Mesenchymal stem cell (in vitro differentiated cells and primary cell): Measurements from ENCODE around the gene AXIN1.
A peak's percentile ranks its signal among the peaks of the same experiment; 100 is the strongest.

Experiments used
- DNase-seq: peaks from one replicate; pipeline ENCODE4 v3.0.0-alpha.2; 2013
- H2AFZ ChIP-seq: one replicate; pipeline ENCODE4 v1.6.1; 2013; ENCODE audit warnings: low read depth, mild to moderate bottlenecking, control low read depth, inconsistent platforms, low read length, moderate library complexity
- H2AK5ac ChIP-seq: 2 replicates; pipeline ENCODE4 v1.6.1; 2013; ENCODE audit warnings: low read length, moderate library complexity, mild to moderate bottlenecking, inconsistent platforms; ENCODE audit not compliant: severe bottlenecking
- H2BK120ac ChIP-seq: one replicate; pipeline ENCODE4 v1.6.1; 2013; ENCODE audit warnings: low read depth, mild to moderate bottlenecking, inconsistent platforms, low read length, moderate library complexity
- H2BK12ac ChIP-seq, 2 experiments: one replicate each; pipeline ENCODE4 v1.6.1; 2013; ENCODE audit warnings: inconsistent platforms in 2 of 2, low read length in 2 of 2, mild to moderate bottlenecking in 2 of 2, moderate library complexity in 2 of 2, control low read depth in 1 of 2
- H2BK15ac ChIP-seq: one replicate; pipeline ENCODE4 v1.6.1; 2013; ENCODE audit warnings: mild to moderate bottlenecking, low read depth, inconsistent platforms; ENCODE audit not compliant: poor library complexity, severe bottlenecking
- H2BK5ac ChIP-seq: 2 replicates; pipeline ENCODE4 v1.6.1; 2013; ENCODE audit warnings: low read depth, mild to moderate bottlenecking, low read length, control low read depth, inconsistent platforms; ENCODE audit not compliant: poor library complexity, severe bottlenecking
- H3K14ac ChIP-seq, 2 experiments: one replicate each; pipeline ENCODE4 v1.6.1; 2013; ENCODE audit warnings: inconsistent platforms in 2 of 2, low read length in 2 of 2, control low read depth in 1 of 2, mild to moderate bottlenecking in 1 of 2, moderate library complexity in 1 of 2
- H3K18ac ChIP-seq, 2 experiments: one replicate each; pipeline ENCODE4 v1.6.1; 2013; ENCODE audit warnings: inconsistent platforms in 2 of 2, low read length in 2 of 2, control low read depth in 1 of 2, low read depth in 1 of 2, mild to moderate bottlenecking in 1 of 2
- H3K23ac ChIP-seq, 2 experiments: one replicate each; pipeline ENCODE4 v1.6.1; 2013; ENCODE audit warnings: inconsistent platforms in 2 of 2, low read length in 2 of 2, mild to moderate bottlenecking in 2 of 2, moderate library complexity in 2 of 2, control low read depth in 1 of 2
- H3K27ac ChIP-seq: 2 replicates; pipeline ENCODE4 v1.5.1; 2013; ENCODE audit warnings: mild to moderate bottlenecking, moderate library complexity, low read length, control low read depth, inconsistent platforms; ENCODE audit not compliant: poor library complexity, severe bottlenecking
- H3K27me3 ChIP-seq, 2 experiments: 2 replicates each; pipeline versions ENCODE4 v1.6.1 to v1.7.0; 2013; ENCODE audit warnings: low read length in 2 of 2, mild to moderate bottlenecking in 2 of 2, moderate library complexity in 2 of 2, control low read depth in 1 of 2, inconsistent platforms in 1 of 2; ENCODE audit not compliant: control insufficient read depth in 1 of 2, insufficient read depth in 1 of 2
- H3K36me3 ChIP-seq, 2 experiments: 2 replicates each; pipeline versions ENCODE4 v1.6.1 to v1.7.0; 2013; ENCODE audit warnings: low read length in 2 of 2, control low read depth in 1 of 2, inconsistent platforms in 1 of 2, low read depth in 1 of 2, mild to moderate bottlenecking in 1 of 2; ENCODE audit not compliant: insufficient read depth in 2 of 2, control insufficient read depth in 1 of 2
- H3K4ac ChIP-seq, 2 experiments: one replicate each; pipeline ENCODE4 v1.6.1; 2013; ENCODE audit warnings: inconsistent platforms in 2 of 2, low read length in 2 of 2, mild to moderate bottlenecking in 2 of 2, moderate library complexity in 2 of 2, control low read depth in 1 of 2, low read depth in 1 of 2
- H3K4me1 ChIP-seq: 2 replicates; pipeline ENCODE4 v1.6.1; 2013; ENCODE audit warnings: low read depth, low read length, control low read depth; ENCODE audit not compliant: control insufficient read depth, insufficient read depth
- H3K4me2 ChIP-seq: 2 replicates; pipeline ENCODE4 v1.6.1; 2013; ENCODE audit warnings: low read length, mild to moderate bottlenecking, inconsistent platforms; ENCODE audit not compliant: poor library complexity, severe bottlenecking
- H3K4me3 ChIP-seq, 2 experiments: 2 replicates each; pipeline versions ENCODE4 v1.5.1 to v1.7.0; 2013; ENCODE audit warnings: low read length in 2 of 2, mild to moderate bottlenecking in 2 of 2, control low read depth in 1 of 2, low read depth in 1 of 2; ENCODE audit not compliant: insufficient read depth in 1 of 2
- H3K79me1 ChIP-seq: replicated peaks from 2 replicates; pipeline ENCODE4 v1.6.1; 2013; ENCODE audit warnings: mild to moderate bottlenecking, control low read depth, low read length, inconsistent platforms; ENCODE audit not compliant: poor library complexity, severe bottlenecking
- H3K9ac ChIP-seq: 2 replicates; pipeline ENCODE4 v1.7.0; 2013; ENCODE audit warnings: mild to moderate bottlenecking, low read length, moderate library complexity
- H3K9me3 ChIP-seq: 2 replicates; pipeline ENCODE4 v1.7.0; 2013; ENCODE audit warnings: mild to moderate bottlenecking, low read length; ENCODE audit not compliant: control insufficient read depth
- H4K8ac ChIP-seq: one replicate; pipeline ENCODE4 v1.6.1; 2013; ENCODE audit warnings: inconsistent platforms, mild to moderate bottlenecking, low read length, moderate library complexity
- H4K91ac ChIP-seq: one replicate; pipeline ENCODE4 v1.6.1; 2013; ENCODE audit warnings: mild to moderate bottlenecking, low read length, inconsistent platforms
- WGBS: methylation state at CpG from one replicate; pipeline ENCODE4 v1.1.7; 2013; ENCODE audit warnings: mixed read lengths; 5-methylcytosine and 5-hydroxymethylcytosine counted together

Gene AXIN1

DNA sequence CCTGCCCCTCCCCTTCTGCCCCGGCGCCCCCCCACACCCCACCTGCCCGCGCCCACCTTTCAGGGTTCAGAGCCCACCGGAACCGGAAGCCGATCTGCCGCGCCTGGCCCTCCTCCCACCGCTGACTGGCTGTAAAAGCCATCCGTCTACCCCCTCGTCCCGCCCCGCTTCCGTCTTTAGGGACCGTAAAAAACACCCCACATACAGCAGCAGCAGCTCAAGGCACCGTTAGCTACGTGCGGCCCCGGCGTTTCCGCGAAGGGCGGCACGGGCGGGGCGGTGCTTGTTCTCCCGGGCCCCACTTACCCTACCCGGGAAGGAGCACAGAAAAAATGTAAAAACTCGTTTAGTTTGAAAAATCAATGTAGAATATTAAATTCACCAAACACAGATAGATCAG, 17.9 kb upstream of the AXIN1 start, which contains the start of gene MRPL28:
Gene MRPL28 (minus strand): TSS at position 96 of the 400 bp plus-strand sequence. CDS start 320 bp downstream, outside the sequence.
- Histone ChIP-seq H3K4me3 (peak within 1 kb of the TSS; percentile 53 to 75), H4K91ac (peak within 1 kb of the TSS; percentile 55)
- WGBS = 0% methylated on average over 19 of the region's 30 CpGs

DNA sequence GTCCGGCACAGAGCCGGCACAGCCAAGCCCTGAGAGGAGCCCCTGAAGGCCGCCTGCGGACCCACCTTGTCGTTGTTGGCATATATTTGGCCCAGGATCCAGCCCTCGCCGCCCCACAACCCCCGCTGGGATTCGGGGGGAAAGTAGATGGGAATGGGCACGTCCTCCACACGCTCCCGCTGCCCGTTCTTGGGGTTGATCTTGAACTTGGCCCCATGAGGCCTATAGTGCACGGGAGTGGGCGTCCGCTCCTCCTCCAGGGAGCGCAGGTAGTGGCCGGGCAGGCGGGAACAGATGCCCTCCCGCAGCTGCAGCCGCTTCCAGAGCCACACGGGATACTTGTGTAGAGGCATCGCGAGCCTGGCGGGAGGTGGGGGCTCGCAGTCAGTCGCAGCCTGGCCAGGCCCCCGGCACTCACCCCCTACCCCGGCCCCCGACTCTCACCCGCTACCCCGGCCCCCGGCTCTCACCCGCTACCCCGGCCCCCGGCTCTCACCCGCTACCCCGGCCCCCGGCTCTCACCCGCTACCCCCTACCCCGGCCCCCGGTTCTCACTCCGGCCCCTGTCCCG, 17.4 kb upstream of the AXIN1 start:
- H3K14ac ChIP-seq = peak overlapping the region in 1 of 2 experiments; percentile 83
- no peak overlapping the region for H2BK5ac ChIP-seq
- no peaks in the 10 kb centered on the region for H3K27me3 ChIP-seq
- no peak for DNase-seq
- H3K4me3 ChIP-seq = peak overlapping the region; percentile 53 to 75
- H2BK15ac ChIP-seq = no peak overlapping the region
- H3K23ac ChIP-seq = peak overlapping the region in 1 of 2 experiments; percentile 9
- peaks cover 64 to 79% of the 10 kb centered on the region in 2 experiments for H3K36me3 ChIP-seq
- peaks cover 18% of the 10 kb centered on the region for H3K79me1 ChIP-seq
- H3K4ac ChIP-seq = peak overlapping the region in 1 of 2 experiments; percentile 56
- H3K9me3 ChIP-seq = no peaks in the 10 kb centered on the region
- no peak overlapping the region for H3K27ac ChIP-seq
- peak overlapping the region in 1 of 2 experiments; percentile 3 for H2BK12ac ChIP-seq
- H4K91ac ChIP-seq = peak overlapping the region; percentile 19
- H3K4me1 ChIP-seq = peaks cover 21% of the 10 kb centered on the region
- peak overlapping the region; percentile 66 for H3K4me2 ChIP-seq
- no peak overlapping the region for H2AFZ ChIP-seq
- WGBS = 46% methylated on average over 21 of the region's 44 CpGs
- no peak overlapping the region for H3K18ac ChIP-seq
- no peak overlapping the region for H2AK5ac ChIP-seq
- H2BK120ac ChIP-seq = no peak overlapping the region
- no peak overlapping the region for H4K8ac ChIP-seq
- H3K9ac ChIP-seq = peak overlapping the region; percentile 62

More for the DNA sequence above, 17.9 kb upstream of the AXIN1 start, which contains the start of gene MRPL28:
- peaks cover 18% of the 10 kb centered on the region for H3K79me1 ChIP-seq
- no peak within 1 kb of the TSS for H2AFZ ChIP-seq
- no peaks in the 10 kb centered on the region for H3K9me3 ChIP-seq
- peak within 1 kb of the TSS; percentile 59 for H2AK5ac ChIP-seq
- H3K36me3 ChIP-seq = peaks cover 67 to 83% of the 10 kb centered on the region in 2 experiments
- H3K4ac ChIP-seq = peak within 1 kb of the TSS; percentile 56 to 76
- H3K27me3 ChIP-seq = no peaks in the 10 kb centered on the region
- DNase-seq = peak; percentile 95
- H3K4me1 ChIP-seq = peaks cover 21% of the 10 kb centered on the region
- no peak within 1 kb of the TSS for H2BK5ac ChIP-seq
- H2BK120ac ChIP-seq = no peak within 1 kb of the TSS
- peak within 1 kb of the TSS; percentile 59 for H4K8ac ChIP-seq
- no peak within 1 kb of the TSS for H2BK15ac ChIP-seq
- H3K14ac ChIP-seq = peak within 1 kb of the TSS in 1 of 2 experiments; percentile 83
- H3K18ac ChIP-seq = no peak within 1 kb of the TSS
- H3K23ac ChIP-seq = peak within 1 kb of the TSS in 1 of 2 experiments; percentile 9
- H3K9ac ChIP-seq = peak within 1 kb of the TSS; percentile 80
- H3K27ac ChIP-seq = peak within 1 kb of the TSS; percentile 16
- H2BK12ac ChIP-seq = peak within 1 kb of the TSS in 1 of 2 experiments; percentile 3
- H3K4me2 ChIP-seq = peak within 1 kb of the TSS; percentile 66

DNA sequence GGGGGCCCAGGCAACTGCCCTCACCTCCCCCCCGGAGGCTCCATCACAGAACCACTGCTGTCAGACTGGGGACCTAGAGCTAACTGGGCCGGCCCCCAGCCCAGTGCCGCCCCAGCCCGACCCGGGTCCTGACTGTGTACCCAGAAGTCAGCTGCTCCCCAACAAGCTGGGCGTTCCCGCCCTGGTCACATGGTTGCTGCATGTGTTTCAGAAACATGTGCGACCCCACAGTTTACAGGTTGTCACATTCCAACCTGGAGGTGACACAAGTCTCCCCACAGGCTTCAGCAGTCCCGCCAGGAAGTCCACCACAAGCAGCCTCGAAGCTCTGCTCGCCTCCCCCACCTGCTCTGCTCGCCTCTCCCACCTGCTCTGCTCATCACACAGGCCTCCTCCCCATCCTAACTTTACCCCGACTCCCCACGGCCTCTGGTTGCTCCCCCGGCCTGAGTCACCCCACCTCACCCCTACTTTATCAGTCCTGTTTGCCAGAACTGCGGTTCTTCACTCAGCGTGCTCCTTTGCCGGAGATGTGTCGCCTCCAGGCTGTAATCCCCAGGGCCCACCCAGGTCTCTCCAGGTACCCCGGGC, 16.8 kb upstream of the AXIN1 start:
- no peak overlapping the region for H2BK12ac ChIP-seq
- DNase-seq = no peak
- H3K36me3 ChIP-seq = peaks cover 58 to 78% of the 10 kb centered on the region in 2 experiments
- no peak overlapping the region for H4K8ac ChIP-seq
- no peak overlapping the region for H3K14ac ChIP-seq
- H3K79me1 ChIP-seq = peaks cover 18% of the 10 kb centered on the region
- H3K27ac ChIP-seq = no peak overlapping the region
- peaks cover 4 to 6% of the 10 kb centered on the region in 2 experiments for H3K27me3 ChIP-seq
- no peak overlapping the region for H3K4ac ChIP-seq
- no peak overlapping the region for H3K18ac ChIP-seq
- peak overlapping the region in 1 of 2 experiments; percentile 79 for H3K23ac ChIP-seq
- no peak overlapping the region for H2BK5ac ChIP-seq
- 93% methylated on average over 20 of the region's 20 CpGs for WGBS
- no peak overlapping the region for H2AK5ac ChIP-seq
- H4K91ac ChIP-seq = no peak overlapping the region
- H2BK15ac ChIP-seq = no peak overlapping the region
- no peak overlapping the region for H2AFZ ChIP-seq
- no peaks in the 10 kb centered on the region for H3K9me3 ChIP-seq
- H2BK120ac ChIP-seq = no peak overlapping the region
- peak overlapping the region in 1 of 2 experiments; percentile 75 for H3K4me3 ChIP-seq
- H3K4me2 ChIP-seq = peak overlapping the region; percentile 66
- H3K9ac ChIP-seq = peak overlapping the region; percentile 62
- H3K4me1 ChIP-seq = peaks cover 25% of the 10 kb centered on the region

DNA sequence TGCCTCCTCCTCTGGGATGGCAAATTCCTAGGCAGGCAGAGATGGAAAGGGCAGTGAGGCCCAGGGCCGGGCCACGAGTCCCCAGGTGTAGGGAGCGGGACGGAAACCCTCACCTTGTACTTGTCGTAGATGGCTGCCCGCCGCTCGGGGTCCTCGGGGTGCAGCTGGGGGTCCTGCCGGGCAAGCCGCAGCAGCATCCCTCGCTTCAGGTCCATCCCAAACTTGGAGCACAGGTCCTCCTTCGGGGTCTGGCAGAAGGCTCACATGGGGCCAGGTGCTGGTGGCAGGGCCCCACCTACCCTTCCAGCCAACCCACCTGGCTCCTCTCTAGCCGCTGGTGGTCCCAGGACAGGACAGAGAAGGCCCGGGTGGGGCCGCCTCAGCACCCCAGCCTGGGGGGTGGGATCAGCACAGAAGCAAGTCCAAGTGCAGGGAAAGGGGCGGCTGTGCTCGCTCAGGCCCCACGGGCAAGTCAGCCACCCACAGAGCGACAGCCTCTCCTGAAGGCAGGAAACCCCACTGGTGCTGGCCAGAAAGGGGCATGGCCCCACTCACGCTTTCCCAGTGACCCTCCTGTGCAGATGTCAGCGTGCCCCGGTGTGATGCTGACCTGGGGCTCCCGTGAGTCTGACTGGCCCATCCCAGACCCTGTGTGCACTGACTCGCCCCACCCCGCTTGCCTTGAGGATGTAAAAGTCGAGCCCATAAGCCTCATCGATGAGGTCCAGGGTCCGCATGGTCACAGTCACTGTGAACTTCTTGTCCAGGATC, 16.1 kb upstream of the AXIN1 start:
- peaks cover 7 to 12% of the 10 kb centered on the region in 2 experiments for H3K27me3 ChIP-seq
- no peak overlapping the region for H2BK12ac ChIP-seq
- no peak for DNase-seq
- H3K9ac ChIP-seq = no peak overlapping the region
- peaks cover 25% of the 10 kb centered on the region for H3K4me1 ChIP-seq
- H3K4ac ChIP-seq = no peak overlapping the region
- H2BK120ac ChIP-seq = no peak overlapping the region
- no peak overlapping the region for H2AFZ ChIP-seq
- H2AK5ac ChIP-seq = no peak overlapping the region
- H4K8ac ChIP-seq = no peak overlapping the region
- no peak overlapping the region for H3K4me3 ChIP-seq
- H3K27ac ChIP-seq = no peak overlapping the region
- H3K18ac ChIP-seq = no peak overlapping the region
- no peaks in the 10 kb centered on the region for H3K9me3 ChIP-seq
- no peak overlapping the region for H3K23ac ChIP-seq
- peaks cover 16% of the 10 kb centered on the region for H3K79me1 ChIP-seq
- no peak overlapping the region for H3K14ac ChIP-seq
- peaks cover 50 to 70% of the 10 kb centered on the region in 2 experiments for H3K36me3 ChIP-seq
- H3K4me2 ChIP-seq = no peak overlapping the region
- 97% methylated on average over 29 of the region's 29 CpGs for WGBS
- H2BK15ac ChIP-seq = no peak overlapping the region
- H4K91ac ChIP-seq = peak overlapping the region; percentile 28
- H2BK5ac ChIP-seq = no peak overlapping the region
